IPS-15b (cell line): Measurements from ENCODE around the gene PPP1R15B.
"Not testable (repeated sequence)": the region's sequence is repeated elsewhere in the genome, so short reads cannot be mapped to it uniquely, and the experiment has no call there.

ENCODE experiments used
- H3K27me3 ChIP-seq: one replicate; pipeline ENCODE4 v1.6.1; 2013; ENCODE audit warnings: low read length; ENCODE audit not compliant: control insufficient read depth, insufficient read depth
- H3K36me3 ChIP-seq: one replicate; pipeline ENCODE4 v1.6.1; 2013; ENCODE audit warnings: low read length; ENCODE audit not compliant: control insufficient read depth, insufficient read depth
- H3K4me1 ChIP-seq: one replicate; pipeline ENCODE4 v1.6.1; 2013; ENCODE audit warnings: mild to moderate bottlenecking, low read length; ENCODE audit not compliant: control insufficient read depth, insufficient read depth
- H3K4me3 ChIP-seq: one replicate; pipeline ENCODE4 v1.5.1; 2013; ENCODE audit warnings: low read depth, low read length
- H3K9ac ChIP-seq: one replicate; pipeline ENCODE4 v1.6.1; 2013; ENCODE audit warnings: low read depth, mild to moderate bottlenecking, low read length
- H3K9me3 ChIP-seq: one replicate; pipeline ENCODE4 v1.6.1; 2013; ENCODE audit warnings: mild to moderate bottlenecking, low read length; ENCODE audit not compliant: control insufficient read depth, insufficient read depth

The PPP1R15B gene

GRCh38 chr1:204429746-204430145 lies 18.1 kb upstream of the PPP1R15B start:
- H3K4me3 ChIP-seq, result no peak overlapping the region
- no peaks in the 10 kb centered on the region for H3K9me3 ChIP-seq
- H3K36me3 ChIP-seq, result peaks cover 12% of the 10 kb centered on the region
- H3K27me3 ChIP-seq, result no peaks in the 10 kb centered on the region
- no peak overlapping the region for H3K9ac ChIP-seq
- H3K4me1 ChIP-seq, result no peaks in the 10 kb centered on the region

GRCh38 chr1:204426971-204427701 lies 15.5 kb upstream of the PPP1R15B start:
- H3K4me1 ChIP-seq, result no peaks in the 10 kb centered on the region
- H3K36me3 ChIP-seq, result peaks cover 12% of the 10 kb centered on the region
- no peak overlapping the region for H3K9ac ChIP-seq
- H3K9me3 ChIP-seq, result no peaks in the 10 kb centered on the region
- H3K4me3 ChIP-seq, result no peak overlapping the region
- H3K27me3 ChIP-seq, result no peaks in the 10 kb centered on the region

- peaks cover 7% of the 10 kb centered on the region for H3K36me3 ChIP-seq
Measured at GRCh38 chr1:204426474-204426873, 14.9 kb upstream of the PPP1R15B start.

GRCh38 chr1:204426035-204426436 lies 14.4 kb upstream of the PPP1R15B start:
- peaks cover 6% of the 10 kb centered on the region for H3K36me3 ChIP-seq
- H3K9me3 ChIP-seq, result no peaks in the 10 kb centered on the region
- no peaks in the 10 kb centered on the region for H3K4me1 ChIP-seq
- no peak overlapping the region for H3K9ac ChIP-seq
- no peaks in the 10 kb centered on the region for H3K27me3 ChIP-seq
- no peak overlapping the region for H3K4me3 ChIP-seq

More at GRCh38 chr1:204426474-204426873, 14.9 kb upstream of the PPP1R15B start:
- Histone ChIP-seq H3K4me3 (no peak overlapping the region), H3K4me1 (no peaks in the 10 kb centered on the region), H3K9ac (no peak overlapping the region), H3K27me3 (no peaks in the 10 kb centered on the region), H3K9me3 (no peaks in the 10 kb centered on the region)

- peaks cover 8% of the 10 kb centered on the region for H3K4me1 ChIP-seq
- H3K9me3 ChIP-seq, result no peaks in the 10 kb centered on the region
- H3K36me3 ChIP-seq, result peaks cover 6% of the 10 kb centered on the region
- no peak overlapping the region for H3K9ac ChIP-seq
- H3K4me3 ChIP-seq, result no peak overlapping the region
- H3K27me3 ChIP-seq, result no peaks in the 10 kb centered on the region
Measured at GRCh38 chr1:204424621-204425020, 13.0 kb upstream of the PPP1R15B start.

GRCh38 chr1:204422061-204422705 lies 10.6 kb upstream of the PPP1R15B start:
- H3K36me3 ChIP-seq, H3K9me3 ChIP-seq, H3K27me3 ChIP-seq, H3K9ac ChIP-seq, H3K4me3 ChIP-seq: not testable (repeated sequence)
- peaks cover 13% of the 10 kb centered on the region for H3K4me1 ChIP-seq

- H3K4me1 ChIP-seq, result peaks cover 15% of the 10 kb centered on the region
- H3K4me3 ChIP-seq, result no peak overlapping the region
- H3K9me3 ChIP-seq, result no peaks in the 10 kb centered on the region
- H3K9ac ChIP-seq, result no peak overlapping the region
- H3K36me3 ChIP-seq, result peaks cover 6% of the 10 kb centered on the region
- H3K27me3 ChIP-seq, result no peaks in the 10 kb centered on the region
Measured at GRCh38 chr1:204421441-204421840, 9.8 kb upstream of the PPP1R15B start.

- no peaks in the 10 kb centered on the region for H3K27me3 ChIP-seq
- H3K36me3 ChIP-seq, result peaks cover 6% of the 10 kb centered on the region
- H3K9me3 ChIP-seq, result no peaks in the 10 kb centered on the region
- H3K4me1 ChIP-seq, result peaks cover 15% of the 10 kb centered on the region
- no peak overlapping the region for H3K4me3 ChIP-seq
- H3K9ac ChIP-seq, result peak overlapping the region; percentile 56
Measured at GRCh38 chr1:204420039-204421004, 8.7 kb upstream of the PPP1R15B start.

GRCh38 chr1:204419064-204419403 lies 7.4 kb upstream of the PPP1R15B start:
- H3K9ac ChIP-seq, result no peak overlapping the region
- peaks cover 15% of the 10 kb centered on the region for H3K4me1 ChIP-seq
- no peak overlapping the region for H3K4me3 ChIP-seq
- H3K36me3 ChIP-seq, result no peaks in the 10 kb centered on the region
- H3K9me3 ChIP-seq, result no peaks in the 10 kb centered on the region
- no peaks in the 10 kb centered on the region for H3K27me3 ChIP-seq

GRCh38 chr1:204418174-204419063 lies 6.8 kb upstream of the PPP1R15B start:
- Histone ChIP-seq H3K9me3 (no peaks in the 10 kb centered on the region), H3K27me3 (no peaks in the 10 kb centered on the region), H3K4me1 (peaks cover 15% of the 10 kb centered on the region), H3K9ac (no peak overlapping the region), H3K36me3 (no peaks in the 10 kb centered on the region), H3K4me3 (no peak overlapping the region)
